Skeletal muscle satellite cell (primary cell): ENCODE measurements around the gene B9D1.

ENCODE experiments used
- H3K27me3 ChIP-seq: 2 replicates; pipeline ENCODE4 v1.7.0; 2013; ENCODE audit warnings: low read length; ENCODE audit not compliant: control insufficient read depth, insufficient read depth
- H3K36me3 ChIP-seq: 2 replicates; pipeline ENCODE4 v1.7.0; 2013; ENCODE audit warnings: mild to moderate bottlenecking, control low read depth, low read length; ENCODE audit not compliant: insufficient read depth
- H3K4me1 ChIP-seq: 2 replicates; pipeline ENCODE4 v1.7.0; 2013; ENCODE audit warnings: low read length; ENCODE audit not compliant: control insufficient read depth, insufficient read depth
- H3K4me2 ChIP-seq: 2 replicates; pipeline ENCODE4 v1.7.0; 2013; ENCODE audit warnings: mild to moderate bottlenecking, low read length
- H3K4me3 ChIP-seq: 2 replicates; pipeline ENCODE4 v1.7.0; 2013; ENCODE audit warnings: low read length
- H3K9ac ChIP-seq: 2 replicates; pipeline ENCODE4 v1.7.0; 2013; ENCODE audit warnings: mild to moderate bottlenecking, low read depth, low read length, moderate library complexity
- H3K9me3 ChIP-seq: replicated peaks from 2 replicates; pipeline ENCODE4 v1.7.0; 2013; ENCODE audit warnings: mild to moderate bottlenecking, control low read depth, low read length

The B9D1 gene

DNA sequence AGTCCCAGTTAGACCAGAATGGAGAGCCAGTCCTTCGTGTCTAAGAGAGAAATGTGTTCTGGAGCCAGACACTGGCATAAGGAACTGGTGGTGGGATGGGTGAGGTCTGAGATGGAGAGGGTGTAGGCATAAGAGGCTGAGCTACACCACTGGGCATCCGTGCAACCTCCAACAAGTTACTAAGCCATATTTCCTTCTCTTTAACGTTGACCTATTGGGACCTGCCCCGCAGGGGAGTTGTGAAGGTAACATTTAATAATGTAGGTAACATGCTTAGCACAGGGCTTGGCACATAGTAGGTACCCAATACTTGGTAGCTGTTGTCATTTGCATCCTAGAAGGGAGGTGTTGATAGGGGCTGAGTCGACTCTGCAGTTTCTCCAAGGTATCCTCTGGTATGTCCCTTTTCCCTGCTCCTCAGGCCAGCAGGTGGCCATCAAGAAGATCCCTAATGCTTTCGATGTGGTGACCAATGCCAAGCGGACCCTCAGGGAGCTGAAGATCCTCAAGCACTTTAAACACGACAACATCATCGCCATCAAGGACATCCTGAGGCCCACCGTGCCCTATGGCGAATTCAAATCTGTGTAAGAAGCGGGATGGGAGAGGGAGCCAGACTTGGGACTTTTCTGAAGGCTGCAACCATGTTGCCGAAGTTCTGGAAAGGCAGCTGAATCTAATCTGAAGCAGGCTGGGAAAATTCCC lies 17.0 kb upstream of the B9D1 start:
- Histone ChIP-seq H3K9ac (peak overlapping the region; percentile 88), H3K9me3 (no peaks in the 10 kb centered on the region), H3K27me3 (no peaks in the 10 kb centered on the region), H3K4me3 (peak overlapping the region; percentile 86), H3K36me3 (peaks cover 41% of the 10 kb centered on the region), H3K4me1 (peaks cover 21% of the 10 kb centered on the region), H3K4me2 (peak overlapping the region; percentile 92)

DNA sequence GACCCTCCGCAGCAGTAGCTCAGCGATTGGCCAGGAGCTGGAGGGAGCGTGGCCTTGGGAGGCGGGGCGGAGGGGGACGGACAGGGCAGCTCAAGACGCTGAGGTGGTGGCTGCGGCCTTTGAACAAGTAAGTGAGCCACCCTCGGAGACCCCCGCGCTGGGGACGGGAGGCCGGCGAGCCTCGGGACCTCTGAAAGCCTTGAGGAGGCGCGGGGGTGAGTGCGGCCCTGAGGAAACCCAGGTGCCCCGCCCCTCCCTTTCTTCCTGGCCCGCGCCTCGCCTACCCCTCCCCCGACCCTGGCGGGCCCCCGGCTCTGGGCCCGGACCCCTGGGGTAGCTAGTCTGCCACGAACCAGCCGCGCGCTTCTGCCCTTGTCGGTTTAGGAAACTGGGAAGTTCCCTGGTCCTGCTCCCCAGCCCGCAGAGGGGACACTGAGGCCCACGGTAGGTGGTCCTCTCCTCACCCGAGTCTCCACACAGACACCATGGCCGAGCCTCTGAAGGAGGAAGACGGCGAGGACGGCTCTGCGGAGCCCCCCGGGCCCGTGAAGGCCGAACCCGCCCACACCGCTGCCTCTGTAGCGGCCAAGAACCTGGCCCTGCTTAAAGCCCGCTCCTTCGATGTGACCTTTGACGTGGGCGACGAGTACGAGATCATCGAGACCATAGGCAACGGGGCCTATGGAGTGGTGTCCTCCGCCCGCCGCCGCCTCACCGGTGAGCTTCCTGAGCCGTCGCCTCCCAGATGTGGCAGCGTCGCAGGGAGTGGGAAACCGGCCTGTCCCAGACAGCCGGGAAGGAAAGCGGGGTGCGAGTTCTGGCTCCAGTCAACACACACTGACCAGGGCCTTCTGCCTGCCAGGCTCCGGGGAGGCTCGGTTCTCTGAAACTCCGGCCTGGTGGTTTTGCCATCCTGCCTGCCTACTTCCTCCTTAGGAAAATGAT lies 16.2 kb upstream of the B9D1 start, which contains the start of gene MAPK7:
Gene MAPK7 (plus strand): TSS at position 83 of the 945 bp plus-strand sequence. CDS start 403 bp downstream, at position 486.
- Histone ChIP-seq H3K27me3 (no peaks in the 10 kb centered on the region), H3K4me1 (peaks cover 13% of the 10 kb centered on the region), H3K9ac (peak within 1 kb of the TSS; percentile 91), H3K4me2 (peak within 1 kb of the TSS; percentile 92), H3K36me3 (peaks cover 38% of the 10 kb centered on the region), H3K9me3 (no peaks in the 10 kb centered on the region), H3K4me3 (peak within 1 kb of the TSS; percentile 89)

DNA sequence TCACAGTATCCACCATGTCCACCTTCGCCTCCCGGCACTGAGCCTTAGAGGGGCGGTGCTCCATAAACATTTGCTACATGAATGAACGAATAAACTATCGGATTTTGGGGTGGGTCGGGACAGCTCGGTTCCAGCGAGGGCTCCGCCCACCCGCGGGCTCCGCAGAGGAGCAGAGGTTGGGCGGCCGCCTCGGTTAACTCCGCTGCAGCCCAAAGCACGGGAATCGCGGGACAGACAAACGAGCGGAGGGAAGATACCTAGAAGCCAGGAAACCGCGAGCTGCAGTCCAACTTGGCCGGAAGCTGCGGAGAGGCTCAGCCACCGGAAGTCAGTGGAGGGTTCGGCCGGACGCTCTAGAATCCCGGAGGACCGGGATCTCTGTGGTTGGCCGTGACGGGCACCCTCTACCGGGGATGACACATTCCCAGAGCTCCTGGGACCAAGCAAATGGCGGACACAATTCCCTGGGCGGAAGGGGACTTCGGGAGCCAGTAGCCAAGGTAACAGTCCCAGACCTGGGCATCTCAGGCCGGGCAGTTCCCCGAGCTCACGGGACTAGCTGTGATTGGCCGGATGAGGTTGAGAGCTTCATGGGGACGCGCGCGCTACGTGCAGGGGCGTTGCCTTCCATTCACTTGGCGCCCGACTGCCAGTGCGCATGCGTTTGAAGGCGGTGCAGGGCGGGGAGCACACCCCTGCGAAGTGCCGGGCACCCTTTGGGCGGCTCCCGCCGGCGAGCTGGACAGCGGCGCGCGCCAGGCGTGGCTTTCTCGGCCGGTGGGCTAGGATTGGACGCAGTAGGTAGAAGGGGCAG lies 15.3 kb upstream of the B9D1 start:
- peaks cover 30% of the 10 kb centered on the region for H3K36me3 ChIP-seq
- no peaks in the 10 kb centered on the region for H3K9me3 ChIP-seq
- peak overlapping the region; percentile 92 for H3K4me2 ChIP-seq
- peak overlapping the region; percentile 91 for H3K9ac ChIP-seq
- peak overlapping the region; percentile 89 for H3K4me3 ChIP-seq
- H3K27me3 ChIP-seq: no peaks in the 10 kb centered on the region
- peaks cover 10% of the 10 kb centered on the region for H3K4me1 ChIP-seq

DNA sequence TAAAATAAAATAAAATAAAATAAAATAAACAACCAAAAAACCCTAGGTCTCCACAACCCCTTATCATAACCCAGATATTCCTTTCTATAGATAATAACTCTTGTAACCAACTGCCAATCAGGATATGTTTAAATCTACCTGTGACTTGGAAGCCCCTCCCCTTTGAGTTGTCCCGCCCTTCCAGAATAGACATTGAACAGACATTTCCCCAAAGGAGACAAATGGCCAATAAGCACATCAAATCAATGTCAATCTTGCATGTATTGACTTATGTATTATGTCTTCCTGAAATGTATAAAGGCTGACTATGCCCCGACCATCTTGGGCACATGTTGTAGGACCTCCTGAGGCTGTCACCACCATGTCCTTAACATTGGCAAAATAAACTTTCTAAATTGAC lies 14.3 kb upstream of the B9D1 start:
- H3K27me3 ChIP-seq: no peaks in the 10 kb centered on the region
- H3K9me3 ChIP-seq: no peaks in the 10 kb centered on the region
- peaks cover 23% of the 10 kb centered on the region for H3K36me3 ChIP-seq
- peak overlapping the region; percentile 91 for H3K9ac ChIP-seq
- H3K4me1 ChIP-seq: peaks cover 10% of the 10 kb centered on the region
- H3K4me3 ChIP-seq: peak overlapping the region; percentile 89
- H3K4me2 ChIP-seq: peak overlapping the region; percentile 83

DNA sequence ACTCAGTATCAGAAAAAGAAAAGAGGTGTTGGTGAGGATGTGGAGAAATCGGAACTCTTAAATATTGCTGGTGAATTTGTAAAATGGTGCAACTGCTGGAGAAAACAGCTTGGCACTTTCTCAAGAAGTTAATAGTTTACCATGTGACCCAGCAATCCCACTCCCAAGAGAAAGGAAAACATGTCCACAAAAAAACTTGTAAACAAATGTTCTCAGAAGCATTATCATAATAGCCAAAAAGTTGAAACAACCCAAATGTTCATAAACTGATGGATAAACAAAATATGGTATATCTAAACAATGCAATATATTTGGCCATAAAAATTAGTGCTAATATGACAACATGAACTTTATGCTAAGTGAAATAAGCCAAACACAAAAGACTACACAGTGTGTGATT lies 13.2 kb upstream of the B9D1 start:
- no peak overlapping the region for H3K4me3 ChIP-seq
- peaks cover 15% of the 10 kb centered on the region for H3K4me1 ChIP-seq
- H3K9me3 ChIP-seq: no peaks in the 10 kb centered on the region
- H3K9ac ChIP-seq: no peak overlapping the region
- H3K36me3 ChIP-seq: peaks cover 12% of the 10 kb centered on the region
- H3K27me3 ChIP-seq: no peaks in the 10 kb centered on the region
- no peak overlapping the region for H3K4me2 ChIP-seq

DNA sequence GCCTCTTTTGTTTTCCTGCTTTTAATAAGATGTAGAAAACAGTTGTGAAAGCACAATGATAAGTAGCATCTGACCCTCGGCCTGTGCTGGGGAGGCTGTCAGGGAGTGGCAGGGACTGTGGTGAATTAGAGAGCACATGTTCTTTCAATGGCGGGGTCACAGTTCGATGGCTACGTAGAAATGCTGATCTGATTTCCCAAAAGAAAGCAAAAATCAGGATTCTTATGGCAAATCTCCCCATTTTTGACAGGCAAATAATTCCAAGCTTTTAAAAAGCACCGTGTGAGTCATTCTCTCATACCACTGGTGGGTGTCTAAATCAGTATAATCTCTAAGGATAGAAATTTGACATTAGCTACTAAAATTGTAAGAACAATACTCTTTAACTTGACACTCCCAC lies 11.6 kb upstream of the B9D1 start:
- no peaks in the 10 kb centered on the region for H3K36me3 ChIP-seq
- no peak overlapping the region for H3K9ac ChIP-seq
- no peaks in the 10 kb centered on the region for H3K9me3 ChIP-seq
- no peaks in the 10 kb centered on the region for H3K27me3 ChIP-seq
- H3K4me2 ChIP-seq: no peak overlapping the region
- peaks cover 15% of the 10 kb centered on the region for H3K4me1 ChIP-seq
- no peak overlapping the region for H3K4me3 ChIP-seq

DNA sequence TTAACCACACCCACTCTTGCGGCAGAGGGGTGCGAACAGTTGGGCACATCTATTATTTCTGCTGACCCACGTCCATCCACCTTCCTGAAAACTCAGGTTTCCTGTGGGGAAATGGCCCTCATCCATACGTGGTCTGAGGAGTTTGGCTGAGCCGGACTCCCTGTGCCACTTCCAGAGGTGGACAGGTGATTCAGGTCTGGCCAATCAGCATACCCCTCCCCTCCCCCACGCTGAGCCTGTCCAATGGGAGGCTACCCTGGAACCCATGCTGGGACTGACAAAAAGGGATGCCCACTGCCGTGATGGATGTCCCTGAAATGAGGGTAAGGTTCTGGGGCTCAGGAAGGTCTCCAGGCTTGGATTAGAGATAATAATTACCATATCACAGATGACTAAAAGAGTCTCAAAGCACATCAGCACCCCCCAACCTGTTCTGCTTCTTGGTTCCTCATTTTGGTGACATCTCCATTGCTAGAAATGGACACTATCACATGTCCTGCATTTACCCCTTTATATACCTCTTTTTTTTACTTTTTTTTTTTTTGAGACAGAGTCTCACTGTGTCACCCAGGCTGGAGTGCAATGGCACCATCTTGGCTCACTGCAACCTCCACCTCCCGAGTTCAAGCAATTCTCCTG lies 10.5 kb upstream of the B9D1 start:
- H3K4me3 ChIP-seq: no peak overlapping the region
- H3K27me3 ChIP-seq: no peaks in the 10 kb centered on the region
- H3K4me1 ChIP-seq: peaks cover 22% of the 10 kb centered on the region
- H3K9ac ChIP-seq: no peak overlapping the region
- H3K9me3 ChIP-seq: no peaks in the 10 kb centered on the region
- H3K36me3 ChIP-seq: no peaks in the 10 kb centered on the region
- H3K4me2 ChIP-seq: no peak overlapping the region

DNA sequence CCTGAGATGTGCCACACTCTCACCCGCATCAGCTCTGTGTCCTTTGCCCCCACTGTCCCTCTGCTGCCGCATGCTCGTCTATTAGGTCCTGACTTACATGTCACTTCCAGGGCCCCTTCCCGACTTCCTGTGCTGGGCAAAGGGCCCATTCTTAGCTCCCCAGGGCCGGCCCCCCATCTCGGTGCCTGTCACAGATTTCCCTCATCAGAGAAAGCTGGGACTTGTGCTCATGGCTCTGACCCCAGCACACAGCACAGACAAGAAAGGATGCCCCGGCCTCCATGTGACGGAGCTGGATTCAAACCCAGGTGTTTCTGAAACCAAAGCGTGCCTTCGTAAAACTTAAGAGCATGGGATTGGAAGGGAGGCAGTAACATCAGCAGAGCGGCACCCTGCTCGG lies 9.9 kb upstream of the B9D1 start:
- H3K9ac ChIP-seq: no peak overlapping the region
- no peaks in the 10 kb centered on the region for H3K36me3 ChIP-seq
- H3K4me1 ChIP-seq: peaks cover 22% of the 10 kb centered on the region
- H3K27me3 ChIP-seq: no peaks in the 10 kb centered on the region
- H3K9me3 ChIP-seq: no peaks in the 10 kb centered on the region
- no peak overlapping the region for H3K4me3 ChIP-seq
- no peak overlapping the region for H3K4me2 ChIP-seq

DNA sequence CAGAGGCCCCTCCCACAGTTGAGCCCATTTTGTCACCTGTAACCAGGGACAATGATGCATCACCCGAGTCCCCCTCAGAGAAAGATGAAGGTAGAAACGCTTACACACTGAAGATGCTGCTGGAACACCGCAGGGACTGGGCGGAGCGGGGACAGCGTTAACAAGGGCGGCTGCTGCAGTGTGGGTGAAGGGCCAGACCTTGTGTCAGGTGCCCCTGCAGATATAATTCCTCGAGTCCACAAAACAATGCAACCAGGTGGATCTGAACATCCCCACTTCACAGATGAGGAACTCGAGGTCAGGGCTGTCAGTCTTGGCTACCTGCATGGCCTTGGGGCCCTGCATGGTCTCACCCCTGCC lies 9.5 kb upstream of the B9D1 start:
- no peak overlapping the region for H3K9ac ChIP-seq
- no peak overlapping the region for H3K4me3 ChIP-seq
- H3K4me2 ChIP-seq: no peak overlapping the region
- H3K27me3 ChIP-seq: no peaks in the 10 kb centered on the region
- no peaks in the 10 kb centered on the region for H3K9me3 ChIP-seq
- H3K36me3 ChIP-seq: no peaks in the 10 kb centered on the region
- peaks cover 22% of the 10 kb centered on the region for H3K4me1 ChIP-seq

DNA sequence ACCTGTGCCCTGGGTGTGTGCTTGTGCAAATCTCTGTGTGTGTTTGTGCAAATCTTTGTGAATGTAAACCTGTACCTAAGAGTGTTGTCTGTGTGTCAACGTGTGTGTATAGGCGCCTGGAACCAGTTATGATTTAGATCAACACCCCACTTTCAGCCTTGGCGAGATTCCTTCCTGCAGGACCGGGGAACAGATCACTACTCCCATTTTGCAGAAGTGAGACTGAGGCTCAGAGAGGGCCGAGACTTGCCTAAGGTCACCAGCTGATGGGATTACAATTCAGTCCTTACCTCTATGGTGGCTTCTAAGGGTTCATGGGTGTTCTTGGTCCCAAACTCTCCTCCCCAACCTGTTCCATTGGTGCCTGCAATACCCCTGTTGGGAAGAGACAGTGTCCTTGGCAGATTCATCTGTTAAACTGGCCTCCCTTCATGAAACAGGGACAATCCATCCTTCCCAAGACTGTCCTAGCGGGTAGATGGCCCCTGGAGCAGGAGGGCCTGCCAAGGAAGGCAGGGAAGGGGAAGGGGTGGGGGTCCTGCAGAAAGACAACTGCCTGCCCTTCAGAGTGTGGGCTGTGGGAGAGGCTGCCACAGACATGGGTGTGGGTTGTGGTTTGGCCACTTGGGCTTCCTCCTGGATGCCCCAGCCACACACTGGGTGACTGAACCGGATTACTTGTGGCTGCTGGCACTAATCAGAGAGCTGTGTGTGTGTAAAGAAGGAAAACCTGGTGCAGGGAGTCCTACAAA lies 8.9 kb upstream of the B9D1 start:
- H3K9ac ChIP-seq: no peak overlapping the region
- H3K36me3 ChIP-seq: no peaks in the 10 kb centered on the region
- H3K4me1 ChIP-seq: peaks cover 22% of the 10 kb centered on the region
- no peaks in the 10 kb centered on the region for H3K27me3 ChIP-seq
- H3K4me3 ChIP-seq: no peak overlapping the region
- no peaks in the 10 kb centered on the region for H3K9me3 ChIP-seq
- no peak overlapping the region for H3K4me2 ChIP-seq
